A673 (cell line): ENCODE results near the gene BSN. TPM values are rescaled to one million over a fixed set of nuclear protein-coding genes. Genes with fewer than 3 reads are reported as not detected.

Source experiments
- BruUV-seq: library from RNA; stranded (reverse); fragments of 400-500 nt; replicated peaks from 2 replicates; lab custom pipeline; 2021; lab: Mats Ljungman, UMichigan
- CTCF ChIA-PET: fragments of 300-600 bp; sonication (Branson Sonifier 250); formaldehyde crosslinking; loops from one replicate; lab custom pipeline; 2022; ENCODE audit warnings: antibody characterized with exemption; lab: Charles Lee
- POLR2A ChIA-PET: fragments of 300-600 bp; sonication (Branson Sonifier 250); formaldehyde crosslinking; loops from one replicate; lab custom pipeline; 2022; ENCODE audit warnings: antibody characterized with exemption; ENCODE audit not compliant: low non-redundant PET; lab: Charles Lee
- DNase-seq: peaks from one replicate; pipeline ENCODE4 v3.0.0-alpha.2; 2015; ENCODE audit warnings: low spot score
- H3K27ac ChIP-seq: fragments of 200-600 bp; sonication (generic); 2 replicates; pipeline ENCODE4 v1.5.1; 2016; ENCODE audit warnings: mixed run types, low read depth, mild to moderate bottlenecking, mixed read lengths, antibody characterized with exemption, low read length; ENCODE audit not compliant: poor library complexity, severe bottlenecking
- H3K27me3 ChIP-seq: fragments of 200-600 bp; sonication (generic); replicated peaks from 2 replicates; pipeline ENCODE4 v1.6.1; 2017; ENCODE audit warnings: mixed run types, low read depth, mild to moderate bottlenecking, mixed read lengths, antibody characterized with exemption, low read length; ENCODE audit not compliant: insufficient read depth, poor library complexity
- H3K36me3 ChIP-seq: fragments of 200-600 bp; sonication (generic); 2 replicates; pipeline ENCODE4 v1.6.1; 2016; ENCODE audit warnings: mixed run types, mild to moderate bottlenecking, mixed read lengths, antibody characterized with exemption, low read length; ENCODE audit not compliant: insufficient read depth, poor library complexity, severe bottlenecking
- H3K4me1 ChIP-seq: fragments of 200-600 bp; sonication (generic); 2 replicates; pipeline ENCODE4 v1.6.1; 2017; ENCODE audit warnings: mixed run types, mild to moderate bottlenecking, mixed read lengths, antibody characterized with exemption, low read length; ENCODE audit not compliant: insufficient read depth, poor library complexity, severe bottlenecking
- H3K4me3 ChIP-seq: fragments of 200-600 bp; sonication (generic); 2 replicates; pipeline ENCODE4 v1.5.1; 2016; ENCODE audit warnings: low read depth, mixed run types, mild to moderate bottlenecking, mixed read lengths, low read length; ENCODE audit not compliant: poor library complexity, severe bottlenecking
- H3K9me3 ChIP-seq: fragments of 200-600 bp; sonication (generic); 2 replicates; pipeline ENCODE4 v1.6.1; 2016; ENCODE audit warnings: mixed run types, low read depth, mild to moderate bottlenecking, mixed read lengths, antibody characterized with exemption, low read length; ENCODE audit not compliant: poor library complexity, severe bottlenecking
- EZH2 ChIP-seq: fragments of 200-600 bp; sonication (generic); IDR thresholded peaks from 2 replicates; pipeline ENCODE4 v1.6.1; 2017; ENCODE audit warnings: borderline replicate concordance, low read depth, mild to moderate bottlenecking, mixed read lengths, antibody characterized with exemption, low read length; ENCODE audit not compliant: poor library complexity, severe bottlenecking
- intact Hi-C: fragments of 100-400 bp; cut with micrococcal nuclease; formaldehyde crosslinking; loops from one replicate; pipeline ENCODE4 v1.10.0; 2022; ENCODE audit not compliant: unreplicated experiment
- total RNA-seq: library from RNA; stranded (reverse); gene quantifications from 2 replicates; pipeline ENCODE4 v1.2.3, GENCODE V29; 2021
- TF ChIP-seq, protein P1 (sequence below): fragments of 300-800, 200-600 bp; sonication (generic); conservative IDR thresholded peaks from 2 replicates; pipeline ENCODE4 v1.5.1; 2017; ENCODE audit warnings: low read depth, mild to moderate bottlenecking, antibody characterized with exemption, low read length, moderate library complexity, mixed read lengths

BSN gene
- total RNA-seq, 1 experiment from 2014 or later: 1.4 TPM

DNA sequence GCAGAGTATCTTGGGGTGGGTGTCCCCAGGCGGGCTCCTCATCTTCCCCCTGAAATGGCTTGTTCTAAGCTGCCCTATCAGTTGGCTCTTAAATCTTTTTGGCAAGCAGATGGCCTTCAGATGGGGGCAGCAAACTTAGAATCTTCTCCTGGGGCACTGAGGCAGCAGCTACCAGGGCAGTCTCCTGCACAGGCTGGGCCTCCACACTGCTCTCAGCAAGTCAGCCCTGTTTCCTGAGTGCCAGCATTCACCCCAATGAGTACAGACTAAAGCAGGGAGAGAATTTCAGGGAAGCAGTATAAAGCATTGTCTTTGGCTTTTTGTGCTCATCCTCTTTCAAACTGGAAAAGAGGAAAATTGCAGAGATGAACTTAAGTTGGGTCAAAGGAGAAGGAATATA is 68.8 kb downstream of the BSN start:
- ChIA-PET CTCF (no interaction called here), POLR2A (no interaction called here)
- no peaks in the 10 kb centered on the region for H3K9me3 ChIP-seq
- no TSS peak for BruUV-seq
- intact Hi-C loops: no loop called here
- no peaks in the 10 kb centered on the region for H3K36me3 ChIP-seq
- H3K27me3 ChIP-seq: no peaks in the 10 kb centered on the region
- TF ChIP-seq, protein P1, sequence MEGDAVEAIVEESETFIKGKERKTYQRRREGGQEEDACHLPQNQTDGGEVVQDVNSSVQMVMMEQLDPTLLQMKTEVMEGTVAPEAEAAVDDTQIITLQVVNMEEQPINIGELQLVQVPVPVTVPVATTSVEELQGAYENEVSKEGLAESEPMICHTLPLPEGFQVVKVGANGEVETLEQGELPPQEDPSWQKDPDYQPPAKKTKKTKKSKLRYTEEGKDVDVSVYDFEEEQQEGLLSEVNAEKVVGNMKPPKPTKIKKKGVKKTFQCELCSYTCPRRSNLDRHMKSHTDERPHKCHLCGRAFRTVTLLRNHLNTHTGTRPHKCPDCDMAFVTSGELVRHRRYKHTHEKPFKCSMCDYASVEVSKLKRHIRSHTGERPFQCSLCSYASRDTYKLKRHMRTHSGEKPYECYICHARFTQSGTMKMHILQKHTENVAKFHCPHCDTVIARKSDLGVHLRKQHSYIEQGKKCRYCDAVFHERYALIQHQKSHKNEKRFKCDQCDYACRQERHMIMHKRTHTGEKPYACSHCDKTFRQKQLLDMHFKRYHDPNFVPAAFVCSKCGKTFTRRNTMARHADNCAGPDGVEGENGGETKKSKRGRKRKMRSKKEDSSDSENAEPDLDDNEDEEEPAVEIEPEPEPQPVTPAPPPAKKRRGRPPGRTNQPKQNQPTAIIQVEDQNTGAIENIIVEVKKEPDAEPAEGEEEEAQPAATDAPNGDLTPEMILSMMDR: no peak
- no peak for TF ChIP-seq EZH2
- no peaks in the 10 kb centered on the region for H3K4me1 ChIP-seq
- H3K27ac ChIP-seq: no peak overlapping the region
- no peak for DNase-seq
- H3K4me3 ChIP-seq: no peak overlapping the region

DNA sequence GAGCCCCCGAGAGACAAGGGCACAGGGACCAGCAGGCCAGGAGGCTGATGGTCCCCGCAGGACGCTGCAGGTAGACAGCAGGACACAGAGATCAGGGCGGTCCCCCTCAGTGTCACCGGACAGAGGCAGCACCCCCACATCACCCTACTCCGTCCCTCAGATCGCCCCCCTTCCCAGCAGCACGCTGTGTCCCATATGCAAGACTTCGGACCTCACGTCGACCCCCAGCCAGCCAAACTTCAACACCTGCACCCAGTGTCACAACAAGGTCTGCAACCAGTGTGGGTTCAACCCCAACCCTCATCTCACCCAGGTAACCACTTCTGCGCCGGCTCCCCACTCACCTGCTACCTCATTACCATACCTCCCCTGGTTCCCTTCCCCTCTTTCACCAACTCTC is 70.8 kb downstream of the BSN start:
- POLR2A ChIA-PET: no interaction called here

DNA sequence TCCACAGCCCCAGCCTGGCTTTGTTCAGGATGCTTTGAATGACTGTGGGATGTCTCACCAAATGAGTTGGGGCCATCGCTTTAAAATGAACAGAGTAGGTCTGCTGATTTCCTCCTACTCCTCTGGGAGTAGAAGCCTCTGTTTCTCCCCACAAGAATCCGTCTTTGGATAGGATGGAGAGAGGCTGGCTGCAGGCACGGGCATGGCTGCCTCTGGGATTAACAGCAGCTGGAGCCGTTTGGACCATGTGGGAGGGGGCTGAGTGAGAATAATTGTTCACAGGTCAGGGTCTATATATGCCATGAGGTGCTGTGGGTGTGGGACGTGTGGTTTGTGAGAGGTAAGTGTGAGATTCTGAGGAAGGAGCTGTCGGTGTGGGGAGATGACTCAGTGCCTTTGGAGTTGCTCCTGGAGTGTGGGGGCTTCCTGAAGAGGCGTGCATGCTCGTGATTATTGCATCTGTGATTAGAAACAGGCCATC is 71.9 kb downstream of the BSN start:
- intact Hi-C loops: no loop called here
- CTCF ChIA-PET: no interaction called here
- DNase-seq: no peak
- Histone ChIP-seq H3K9me3 (no peaks in the 10 kb centered on the region), H3K4me3 (no peak overlapping the region), H3K27ac (no peak overlapping the region), H3K4me1 (no peaks in the 10 kb centered on the region), H3K27me3 (no peaks in the 10 kb centered on the region), H3K36me3 (no peaks in the 10 kb centered on the region)
- TF ChIP-seq, protein P1: no peak
- no peak for TF ChIP-seq EZH2
- no TSS peak for BruUV-seq
- POLR2A ChIA-PET: no interaction called here

More for the DNA sequence above, 70.8 kb downstream of the BSN start:
- BruUV-seq: no TSS peak
- no peak for DNase-seq
- no peaks in the 10 kb centered on the region for H3K27me3 ChIP-seq
- TF ChIP-seq, protein P1: no peak
- no peak for TF ChIP-seq EZH2
- H3K27ac ChIP-seq: no peak overlapping the region
- H3K4me3 ChIP-seq: no peak overlapping the region
- H3K9me3 ChIP-seq: no peaks in the 10 kb centered on the region
- CTCF ChIA-PET: no interaction called here
- H3K36me3 ChIP-seq: no peaks in the 10 kb centered on the region
- intact Hi-C loops: no loop called here
- no peaks in the 10 kb centered on the region for H3K4me1 ChIP-seq
